CD4-positive, alpha-beta T cell treated with Interleukin-2 at 100 ng/mL for 4 hours (primary cell): ENCODE measurements around the gene GNAT2.

Source experiments
- DNase-seq: peaks from one replicate; pipeline ENCODE4 v3.0.0-alpha.2; 2020; ENCODE audit warnings: low spot score

The GNAT2 gene

DNA sequence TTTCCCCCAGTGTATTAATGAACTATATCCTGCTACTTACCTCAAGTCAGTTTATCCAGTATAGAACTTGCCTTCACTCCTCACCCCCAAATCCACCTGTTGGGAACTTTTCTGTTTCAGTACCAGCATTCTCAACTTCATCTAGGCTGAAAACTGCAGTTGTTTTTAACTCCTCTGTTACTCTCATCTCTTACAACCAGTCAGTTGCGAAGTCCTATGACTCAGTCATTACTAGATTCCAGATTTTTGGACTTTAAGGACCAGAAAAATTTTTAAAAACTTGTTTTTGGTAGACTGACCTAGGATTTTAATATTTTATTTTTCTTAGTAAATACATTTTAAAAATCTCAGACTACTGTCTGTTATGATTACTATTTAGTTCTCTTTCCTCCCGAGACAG lies 62.9 kb downstream of the GNAT2 start:
- DNase-seq = no peak
